ENCODE results near the gene TRIO.

The TRIO gene

GRCh38 chr5:14165375-14166106 lies 22.4 kb downstream of the TRIO start:
- TF ChIP-seq CTCF (IDR thresholded peaks at IDR 0.05; ENCODE audit: low read depth, low read length), result no peak
- DNase-seq (ENCODE audit: low read depth in 2 of 2), result peak; percentile 49 to 96
- H3K4me3 ChIP-seq (replicated peaks in 1 of 2; ENCODE audit: low read depth in 2 of 2, low read length in 2 of 2), result no peak overlapping the region

GRCh38 chr5:14166437-14166836 lies 23.3 kb downstream of the TRIO start:
- no peak overlapping the region for H3K4me3 ChIP-seq (replicated peaks in 1 of 2; ENCODE audit: low read depth in 2 of 2, low read length in 2 of 2)
- TF ChIP-seq CTCF (IDR thresholded peaks at IDR 0.05; ENCODE audit: low read depth, low read length), result no peak
- no peak for DNase-seq (ENCODE audit: low read depth in 2 of 2)

GRCh38 chr5:14167211-14167845 lies 24.2 kb downstream of the TRIO start:
- H3K4me3 ChIP-seq (replicated peaks in 1 of 2; ENCODE audit: low read depth in 2 of 2, low read length in 2 of 2), result no peak overlapping the region
- no peak for TF ChIP-seq CTCF (IDR thresholded peaks at IDR 0.05; ENCODE audit: low read depth, low read length)
- DNase-seq (ENCODE audit: low read depth in 2 of 2), result peak; percentile 38 to 80

- peak in 1 of 2 donors; percentile 73 for DNase-seq (ENCODE audit: low read depth in 2 of 2)
- TF ChIP-seq CTCF (IDR thresholded peaks at IDR 0.05; ENCODE audit: low read depth, low read length), result no peak
- no peak overlapping the region for H3K4me3 ChIP-seq (replicated peaks in 1 of 2; ENCODE audit: low read depth in 2 of 2, low read length in 2 of 2)
Measured at GRCh38 chr5:14168144-14168792, 25.1 kb downstream of the TRIO start.

GRCh38 chr5:14168793-14169262 lies 25.7 kb downstream of the TRIO start:
- no peak overlapping the region for H3K4me3 ChIP-seq (replicated peaks in 1 of 2; ENCODE audit: low read depth in 2 of 2, low read length in 2 of 2)
- TF ChIP-seq CTCF (IDR thresholded peaks at IDR 0.05; ENCODE audit: low read depth, low read length), result no peak
- DNase-seq (ENCODE audit: low read depth in 2 of 2), result no peak

- peak in 1 of 2 donors; percentile 86 for DNase-seq (ENCODE audit: low read depth in 2 of 2)
- no peak overlapping the region for H3K4me3 ChIP-seq (replicated peaks in 1 of 2; ENCODE audit: low read depth in 2 of 2, low read length in 2 of 2)
- no peak for TF ChIP-seq CTCF (IDR thresholded peaks at IDR 0.05; ENCODE audit: low read depth, low read length)
Measured at GRCh38 chr5:14171046-14171445, 27.9 kb downstream of the TRIO start.

Data from cardiac fibroblast (primary cell).